HG03575 (cell line): ENCODE results near the gene RGS19.

ENCODE experiments used
- ATAC-seq: cut with Tn5 transposase; IDR thresholded peaks from one replicate; pipeline ENCODE4 v1.9.1; 2021; ENCODE audit not compliant: unreplicated experiment, insufficient number of reproducible peaks, low FRiP score; ENCODE audit errors: extremely low read depth

Gene RGS19

GRCh38 chr20:64069209-64069613, 10.1 kb downstream of the RGS19 start:
- ATAC-seq, result no peak

- no peak for ATAC-seq
Measured at GRCh38 chr20:64068386-64069208, 10.7 kb downstream of the RGS19 start.

- no peak for ATAC-seq
Measured at GRCh38 chr20:64067733-64068307, 11.5 kb downstream of the RGS19 start.

GRCh38 chr20:64067005-64067632, 12.2 kb downstream of the RGS19 start:
- ATAC-seq, result no peak

GRCh38 chr20:64065974-64066343, 13.4 kb downstream of the RGS19 start:
- no peak for ATAC-seq

GRCh38 chr20:64065062-64065973, 14.0 kb downstream of the RGS19 start:
- no peak for ATAC-seq

- no peak for ATAC-seq
Measured at GRCh38 chr20:64064145-64064698, 15.1 kb downstream of the RGS19 start.

GRCh38 chr20:64063389-64064144, 15.8 kb downstream of the RGS19 start:
- no peak for ATAC-seq

- ATAC-seq, result no peak
Measured at GRCh38 chr20:64062596-64063388, 16.5 kb downstream of the RGS19 start, which contains the start of gene TCEA2. TSS of gene TCEA2 (plus strand) at chr20:64063198. CDS start at chr20:64063313, 115 bp downstream.

- no peak for ATAC-seq
Measured at GRCh38 chr20:64062276-64062595, 17.1 kb downstream of the RGS19 start.

GRCh38 chr20:64058536-64058935, 20.8 kb downstream of the RGS19 start:
- no peak for ATAC-seq

GRCh38 chr20:64057628-64058498, 21.5 kb downstream of the RGS19 start:
- ATAC-seq, result no peak

GRCh38 chr20:64056889-64057627, 22.3 kb downstream of the RGS19 start:
- ATAC-seq, result no peak

GRCh38 chr20:64056639-64056888, 22.8 kb downstream of the RGS19 start:
- no peak for ATAC-seq

GRCh38 chr20:64055893-64056638, 23.3 kb downstream of the RGS19 start:
- ATAC-seq, result no peak

GRCh38 chr20:64055396-64055892, 23.9 kb downstream of the RGS19 start:
- no peak for ATAC-seq
